Activated T-cell treated with anti-CD3 and anti-CD28 coated beads, Interleukin-2, amount 50 U/mL, for 1 hour (primary cell): ENCODE results near the gene MAN1A1.
"Not testable (repeated sequence)": the region's sequence is repeated elsewhere in the genome, so short reads cannot be mapped to it uniquely, and the experiment has no call there.

ENCODE experiments used
- DNase-seq: peaks from one replicate; pipeline ENCODE4 v3.0.0-alpha.2; 2020

MAN1A1 gene

GRCh38 chr6:119299694-119300093, 49.9 kb downstream of the MAN1A1 start:
- no peak for DNase-seq

- DNase-seq: no peak
Observed at GRCh38 chr6:119297049-119297448, 52.5 kb downstream of the MAN1A1 start.

GRCh38 chr6:119296036-119297035, 53.2 kb downstream of the MAN1A1 start:
- no peak for DNase-seq

- no peak for DNase-seq
Observed at GRCh38 chr6:119294984-119295383, 54.6 kb downstream of the MAN1A1 start.

GRCh38 chr6:119291060-119291459, 58.5 kb downstream of the MAN1A1 start:
- not testable (repeated sequence) for DNase-seq

GRCh38 chr6:119290306-119290705, 59.3 kb downstream of the MAN1A1 start:
- DNase-seq: no peak

GRCh38 chr6:119289651-119290050, 59.9 kb downstream of the MAN1A1 start:
- DNase-seq: no peak

- DNase-seq: no peak
Observed at GRCh38 chr6:119285908-119286625, 63.5 kb downstream of the MAN1A1 start.

- DNase-seq: no peak
Observed at GRCh38 chr6:119284861-119285521, 64.6 kb downstream of the MAN1A1 start.

GRCh38 chr6:119283979-119284545, 65.5 kb downstream of the MAN1A1 start:
- DNase-seq: no peak

- no peak for DNase-seq
Observed at GRCh38 chr6:119283214-119283613, 66.3 kb downstream of the MAN1A1 start.

GRCh38 chr6:119280668-119281067, 68.9 kb downstream of the MAN1A1 start:
- no peak for DNase-seq

GRCh38 chr6:119280080-119280479, 69.5 kb downstream of the MAN1A1 start:
- no peak for DNase-seq

- no peak for DNase-seq
Observed at GRCh38 chr6:119278625-119279024, 70.9 kb downstream of the MAN1A1 start.

- no peak for DNase-seq
Observed at GRCh38 chr6:119277052-119277451, 72.5 kb downstream of the MAN1A1 start.

GRCh38 chr6:119276211-119276610, 73.3 kb downstream of the MAN1A1 start:
- DNase-seq: no peak

- no peak for DNase-seq
Observed at GRCh38 chr6:119274197-119274595, 75.4 kb downstream of the MAN1A1 start.

- no peak for DNase-seq
Observed at GRCh38 chr6:119273272-119274196, 76.0 kb downstream of the MAN1A1 start.

GRCh38 chr6:119270545-119270944, 79.0 kb downstream of the MAN1A1 start:
- no peak for DNase-seq

- no peak for DNase-seq
Observed at GRCh38 chr6:119269266-119270103, 80.1 kb downstream of the MAN1A1 start.
